ENCODE results near the gene SLC39A11. TPM values are rescaled to one million over a fixed set of nuclear protein-coding genes. Genes with fewer than 3 reads are reported as not detected.

Gene SLC39A11
- total RNA-seq, 1 experiment from 2014 or later = 18.3 TPM

GRCh38 chr17:72976971-72977770 is 115.3 kb downstream of the SLC39A11 start:
- DNase-seq (ENCODE audit: low read depth) = peak; percentile 91

- DNase-seq (ENCODE audit: low read depth) = no peak
Observed at GRCh38 chr17:72975509-72975908, 117.0 kb downstream of the SLC39A11 start.

GRCh38 chr17:72974605-72975232 is 117.8 kb downstream of the SLC39A11 start:
- peak; percentile 17 for DNase-seq (ENCODE audit: low read depth)

- DNase-seq (ENCODE audit: low read depth) = no peak
Observed at GRCh38 chr17:72972263-72972951, 120.1 kb downstream of the SLC39A11 start.

GRCh38 chr17:72971226-72971880 is 121.1 kb downstream of the SLC39A11 start:
- DNase-seq (ENCODE audit: low read depth) = no peak

- DNase-seq (ENCODE audit: low read depth) = peak; percentile 51
Observed at GRCh38 chr17:72970797-72971196, 121.7 kb downstream of the SLC39A11 start.

- DNase-seq (ENCODE audit: low read depth) = no peak
Observed at GRCh38 chr17:72970246-72970645, 122.2 kb downstream of the SLC39A11 start.

GRCh38 chr17:72969293-72969906 is 123.1 kb downstream of the SLC39A11 start:
- DNase-seq (ENCODE audit: low read depth) = no peak

- no peak for DNase-seq (ENCODE audit: low read depth)
Observed at GRCh38 chr17:72968798-72969197, 123.7 kb downstream of the SLC39A11 start.

- DNase-seq (ENCODE audit: low read depth) = peak; percentile 46
Observed at GRCh38 chr17:72967977-72968585, 124.4 kb downstream of the SLC39A11 start.

GRCh38 chr17:72967277-72967970 is 125.1 kb downstream of the SLC39A11 start:
- no peak for DNase-seq (ENCODE audit: low read depth)

GRCh38 chr17:72962106-72962505 is 130.4 kb downstream of the SLC39A11 start:
- DNase-seq (ENCODE audit: low read depth) = no peak

GRCh38 chr17:72955391-72956140 is 136.9 kb downstream of the SLC39A11 start:
- peak; percentile 67 for DNase-seq (ENCODE audit: low read depth)

- no peak for DNase-seq (ENCODE audit: low read depth)
Observed at GRCh38 chr17:72954579-72954978, 137.9 kb downstream of the SLC39A11 start.

GRCh38 chr17:72953621-72954020 is 138.9 kb downstream of the SLC39A11 start:
- peak; percentile 52 for DNase-seq (ENCODE audit: low read depth)

GRCh38 chr17:72952641-72953315 is 139.7 kb downstream of the SLC39A11 start:
- DNase-seq (ENCODE audit: low read depth) = no peak

GRCh38 chr17:72952220-72952619 is 140.3 kb downstream of the SLC39A11 start:
- no peak for DNase-seq (ENCODE audit: low read depth)

- no peak for DNase-seq (ENCODE audit: low read depth)
Observed at GRCh38 chr17:72950242-72950931, 142.1 kb downstream of the SLC39A11 start.

- no peak for DNase-seq (ENCODE audit: low read depth)
Observed at GRCh38 chr17:72948115-72948514, 144.4 kb downstream of the SLC39A11 start.

All from Daoy (cell line).